DMS114 treated with DMSO at 0.1 percent for 48 hours (cell line): Measurements from ENCODE around the gene S100B.

Experiments used
- DNase-seq: peaks from one replicate; lab custom pipeline; 2025; ENCODE audit not compliant: unreplicated experiment; lab: John Stamatoyannopoulos, UW

Gene S100B

DNA sequence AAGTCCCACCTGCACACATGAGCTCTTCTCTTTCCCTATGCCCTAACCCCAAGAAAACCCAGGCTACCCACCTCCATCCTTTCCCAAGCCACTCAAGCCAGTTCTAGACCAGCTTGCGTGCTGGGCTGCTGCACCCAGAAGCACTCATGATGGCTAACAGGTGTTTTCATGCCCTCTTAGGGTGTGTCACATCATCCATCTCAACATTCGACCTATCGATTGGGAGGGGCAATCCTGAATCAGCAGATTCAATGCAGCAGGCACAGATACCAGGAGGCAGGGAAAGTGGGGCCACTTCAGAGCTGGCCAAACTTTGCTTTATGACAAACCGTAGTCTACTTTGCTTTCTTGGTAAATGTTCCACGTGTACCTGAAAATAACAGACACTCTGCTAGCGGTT, 24.0 kb upstream of the S100B start:
- DNase-seq: no peak

DNA sequence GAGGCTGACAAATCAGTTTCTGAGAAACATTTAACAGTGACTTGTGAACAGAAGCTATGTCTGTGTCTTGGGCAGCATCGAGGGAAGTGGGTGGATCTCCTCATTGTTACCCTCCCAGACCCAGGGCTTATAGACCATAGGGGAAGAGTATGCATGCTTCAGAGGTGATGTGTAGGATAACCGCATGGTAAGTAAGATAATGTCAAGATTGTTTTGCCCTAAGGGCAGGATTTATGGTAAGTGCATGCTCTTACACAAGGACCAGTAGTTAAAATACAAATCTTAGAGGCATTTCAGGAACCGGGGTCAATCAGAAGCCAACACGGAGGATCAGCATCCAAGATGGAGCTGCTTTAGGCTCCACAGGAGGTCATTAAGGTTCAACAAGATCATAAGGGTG, 22.8 kb upstream of the S100B start:
- DNase-seq: no peak

DNA sequence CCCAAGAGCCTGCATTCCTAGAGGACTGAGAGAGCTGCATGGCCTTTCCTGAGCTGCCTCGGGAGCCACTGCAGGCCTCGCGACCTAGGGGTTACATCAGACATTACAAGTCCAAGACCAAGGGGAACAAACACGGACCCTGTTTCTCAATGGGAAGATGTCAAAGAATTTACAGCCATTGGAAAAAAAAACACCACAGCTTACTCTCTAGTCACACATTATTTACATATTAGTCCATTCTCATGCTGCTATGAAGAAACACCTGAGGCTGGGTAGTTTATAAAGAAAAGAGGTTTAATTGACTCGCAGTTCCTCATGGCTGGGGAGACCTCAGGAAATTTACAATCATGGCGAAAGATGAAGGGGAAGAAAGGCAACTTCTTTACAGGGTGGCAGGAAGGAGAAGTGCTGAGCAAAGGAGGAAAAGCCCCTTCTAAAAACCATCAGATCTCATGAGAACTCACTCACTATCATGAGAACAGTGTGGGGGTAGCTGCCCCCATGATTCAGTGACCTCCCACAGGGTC, 22.2 kb upstream of the S100B start:
- DNase-seq: no peak

DNA sequence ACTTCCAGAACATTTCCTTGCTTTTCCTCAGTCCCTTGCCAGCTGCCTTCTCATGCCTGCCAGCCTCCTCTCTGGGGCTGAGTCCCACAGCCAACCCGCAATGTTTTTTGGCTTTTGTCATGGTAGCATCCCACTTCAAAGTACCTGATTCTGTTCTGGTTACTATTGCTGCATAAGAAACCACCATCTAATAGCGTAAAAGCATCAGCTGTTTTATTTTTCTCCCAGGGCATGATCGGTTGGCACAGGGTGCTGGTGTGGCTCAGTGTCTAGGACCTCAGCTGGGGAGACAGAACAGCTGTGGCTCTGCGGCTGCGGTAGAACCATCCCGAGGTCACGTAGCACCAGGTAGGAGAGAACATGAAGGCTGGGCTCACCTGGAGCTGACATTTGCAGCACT, 21.7 kb upstream of the S100B start:
- no peak for DNase-seq

DNA sequence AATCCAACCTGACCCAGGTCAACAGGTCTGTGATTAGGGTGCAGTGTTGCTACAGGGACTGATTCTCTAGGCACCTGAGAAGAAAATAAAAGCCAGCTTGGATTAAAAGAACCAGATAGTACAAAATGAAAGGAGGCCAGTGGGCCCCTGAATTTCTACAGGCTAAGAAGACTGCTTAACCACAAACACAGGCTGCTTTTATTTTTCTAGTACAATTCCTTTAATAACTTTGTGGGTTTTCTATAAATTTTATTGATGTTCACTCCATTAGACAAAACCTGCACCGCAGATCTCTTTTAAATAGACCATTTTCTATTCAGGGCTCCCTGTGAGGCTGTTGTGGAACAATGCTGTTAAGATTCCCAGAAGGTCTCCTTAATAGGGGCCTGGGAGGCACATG, 20.9 kb upstream of the S100B start:
- no peak for DNase-seq

DNA sequence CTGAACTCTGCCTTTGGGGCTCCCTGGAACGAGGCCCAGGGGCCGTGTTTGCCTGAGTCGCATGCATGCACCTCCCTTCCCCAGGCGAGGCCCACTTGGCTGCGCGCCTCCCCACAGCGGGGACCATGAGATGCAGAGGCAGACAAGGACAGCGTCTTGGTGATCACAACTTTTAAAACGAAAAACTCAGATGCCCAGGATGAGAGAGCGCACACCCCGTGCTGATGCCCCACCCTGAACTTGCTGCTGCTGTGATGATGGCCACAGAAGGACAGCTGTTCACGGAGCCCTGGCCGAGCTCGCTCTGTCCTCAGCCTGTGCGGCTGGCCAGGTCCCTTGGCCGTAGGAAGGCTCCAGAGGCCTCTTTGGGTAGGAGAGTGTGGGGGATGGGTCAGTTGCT, 19.2 kb upstream of the S100B start:
- DNase-seq: no peak

DNA sequence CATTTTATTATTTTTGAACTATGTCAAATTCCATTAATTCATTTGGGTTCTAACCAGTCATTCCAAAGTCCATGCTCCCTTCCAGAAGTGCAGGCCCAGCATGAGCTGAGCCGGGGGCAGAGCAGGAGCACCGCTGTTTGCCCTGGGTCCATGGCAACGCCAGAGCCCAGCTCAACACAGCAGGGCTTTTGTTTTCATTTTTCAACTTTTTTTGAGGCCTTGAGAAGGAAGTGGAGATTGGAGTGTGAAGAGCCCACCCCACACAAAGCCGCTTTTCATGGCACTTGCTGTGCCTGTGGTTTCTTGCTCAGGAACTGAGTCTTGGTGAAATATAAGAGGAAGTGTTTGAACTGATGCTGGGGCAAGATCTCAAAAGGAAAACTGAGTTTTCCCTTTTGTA, 17.3 kb upstream of the S100B start:
- DNase-seq: no peak

DNA sequence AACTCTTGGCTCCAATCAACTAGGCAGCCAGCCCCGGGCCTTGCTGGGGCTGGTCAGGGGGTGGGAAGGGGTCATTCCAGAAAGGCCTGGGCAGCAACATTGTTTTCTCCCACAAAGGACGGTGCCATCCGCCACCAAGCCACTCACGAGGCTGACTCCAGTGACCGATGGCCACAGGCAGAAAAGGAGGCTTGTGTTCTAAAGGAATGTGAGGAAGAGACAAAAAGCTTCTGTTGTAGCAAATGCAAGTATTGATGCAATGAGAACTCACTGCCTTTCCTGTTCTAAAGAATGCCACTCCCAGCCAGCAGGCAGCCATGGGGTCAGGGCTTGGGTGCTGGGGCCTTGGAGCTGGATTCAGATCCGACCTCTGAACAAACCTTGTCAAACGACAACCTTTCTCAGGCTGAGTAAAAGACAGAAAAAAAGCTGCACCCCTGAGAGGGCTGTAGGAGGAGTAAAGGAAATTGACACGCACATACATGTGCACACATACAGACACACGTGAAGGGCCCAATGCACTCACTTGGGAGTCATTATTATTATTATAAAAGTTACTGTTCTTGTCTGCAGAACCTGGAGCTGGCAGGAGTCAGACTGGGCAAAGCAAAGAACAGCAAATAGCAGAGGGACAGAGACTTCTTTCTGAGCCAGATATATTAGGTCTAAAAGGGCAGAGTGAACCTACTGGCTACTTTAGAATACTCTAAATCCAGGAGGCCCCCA, 16.7 kb upstream of the S100B start:
- no peak for DNase-seq

DNA sequence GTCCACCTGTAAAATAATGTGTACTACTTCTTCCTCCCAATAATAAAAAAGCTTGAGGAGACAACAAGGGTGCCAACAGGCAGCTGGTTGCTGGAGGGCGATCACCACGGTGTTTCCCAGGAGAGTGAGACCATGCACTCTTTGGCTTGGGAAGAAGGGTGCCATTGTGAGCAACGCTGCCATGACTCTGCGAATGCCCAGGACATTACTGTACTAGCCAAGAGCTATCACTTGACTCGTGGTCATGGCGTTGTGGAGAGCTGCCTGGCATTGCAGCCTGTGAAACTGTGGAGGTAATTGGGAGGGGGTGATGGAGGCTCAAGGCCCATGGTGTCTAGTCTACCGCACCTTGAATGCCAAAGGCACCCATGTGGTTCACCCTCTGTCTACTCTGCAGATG, 16.0 kb upstream of the S100B start:
- DNase-seq: no peak

DNA sequence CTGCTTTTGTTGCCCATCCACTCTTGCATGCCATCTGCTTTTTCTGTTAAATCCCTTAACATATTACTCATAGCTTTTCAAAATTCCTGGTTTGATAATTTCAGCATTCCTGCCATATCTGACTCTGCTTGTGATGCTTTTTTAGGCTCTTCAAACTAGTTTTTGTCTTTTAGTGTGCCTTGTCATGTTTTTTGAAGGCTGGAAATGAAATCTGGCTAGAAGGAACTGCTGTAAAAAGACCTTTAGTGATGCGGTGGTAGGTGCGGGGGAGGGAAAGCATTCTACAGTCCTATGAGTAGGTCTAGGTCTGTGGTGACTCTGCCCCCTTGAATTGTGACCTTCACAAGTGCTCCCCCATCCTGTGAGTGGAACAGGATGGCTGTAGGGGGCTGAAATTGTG, 15.0 kb upstream of the S100B start:
- DNase-seq: no peak

DNA sequence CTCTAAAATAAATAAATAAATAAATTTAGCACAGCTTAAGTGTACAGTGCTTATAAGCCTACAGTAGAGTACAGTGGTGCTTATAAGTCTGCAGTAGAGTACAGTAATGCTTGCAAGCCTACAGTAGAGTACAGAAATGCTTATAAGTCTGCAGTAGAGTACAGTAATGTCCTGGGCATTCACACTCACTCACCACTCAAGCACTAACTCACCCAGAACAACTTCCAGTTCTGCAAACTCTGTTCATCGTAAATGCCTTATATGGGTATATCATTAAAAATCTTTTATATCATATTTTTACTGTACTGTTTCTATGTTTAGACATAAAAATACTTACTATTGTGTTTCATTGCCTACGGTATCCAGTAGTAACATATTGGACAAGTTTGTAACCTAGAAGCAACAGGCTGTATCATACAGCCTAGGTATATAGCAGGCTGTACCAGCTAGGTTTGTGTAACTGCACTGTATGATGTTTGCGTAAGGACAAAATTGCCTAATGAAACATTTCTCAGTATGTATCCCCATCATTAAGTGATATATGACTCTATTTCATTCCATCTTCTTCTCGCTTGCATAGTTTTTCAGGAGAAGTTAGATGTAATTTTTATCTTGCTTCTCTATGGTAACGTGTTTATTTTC, 14.0 kb upstream of the S100B start:
- DNase-seq: no peak

DNA sequence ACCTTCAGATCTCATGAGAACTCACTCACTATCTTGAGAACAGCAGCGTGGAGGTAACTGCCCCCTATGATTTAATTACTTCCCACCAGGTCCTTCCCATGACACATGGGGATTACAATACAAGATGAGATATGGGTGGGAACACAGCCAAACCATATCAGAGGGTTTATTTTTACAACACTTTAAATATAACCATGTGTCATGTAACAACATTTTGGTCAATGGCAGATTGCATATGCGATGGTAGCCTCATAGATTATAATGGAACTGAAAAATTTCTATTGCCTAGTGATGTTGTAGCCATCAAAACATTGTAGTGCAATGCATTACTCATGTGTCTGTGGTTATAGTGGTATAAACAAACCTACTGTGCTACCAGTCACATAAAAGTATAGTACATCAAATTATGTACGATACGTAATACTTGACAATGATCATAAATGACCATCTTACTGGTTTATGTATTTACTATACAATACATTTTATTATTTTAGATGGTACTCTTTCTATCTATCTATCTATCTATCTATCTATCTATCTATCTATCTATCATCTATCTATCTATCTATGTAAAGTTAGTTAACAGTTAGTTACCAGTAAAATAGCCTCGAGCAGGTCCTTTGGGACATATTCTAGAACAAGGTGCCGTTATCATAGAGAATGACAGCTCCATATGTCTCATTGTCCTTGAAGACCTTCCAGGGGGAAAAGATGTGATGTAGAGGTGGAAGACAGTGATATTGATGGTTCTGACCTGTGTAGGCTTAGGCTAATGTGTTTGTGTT, 12.6 kb upstream of the S100B start:
- DNase-seq: no peak

DNA sequence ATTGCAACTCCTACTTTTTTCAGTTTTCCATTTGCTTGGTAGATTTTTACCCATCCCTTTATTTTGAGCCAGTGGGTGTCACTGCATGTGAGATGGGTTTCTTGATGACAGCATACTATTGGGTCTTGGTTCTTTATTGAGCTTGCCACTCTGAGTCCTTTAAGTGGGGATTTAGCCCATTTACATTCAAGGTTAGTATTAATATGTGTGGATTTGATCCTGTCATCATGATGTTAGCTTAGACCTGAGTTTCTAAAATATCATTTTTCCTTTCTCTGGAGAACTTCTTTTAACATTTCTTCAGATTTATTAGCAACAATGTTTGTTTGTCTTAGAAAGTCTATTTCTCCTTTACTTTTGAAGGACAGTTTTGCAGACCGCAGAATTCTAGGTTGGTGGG, 11.8 kb upstream of the S100B start:
- DNase-seq: no peak

DNA sequence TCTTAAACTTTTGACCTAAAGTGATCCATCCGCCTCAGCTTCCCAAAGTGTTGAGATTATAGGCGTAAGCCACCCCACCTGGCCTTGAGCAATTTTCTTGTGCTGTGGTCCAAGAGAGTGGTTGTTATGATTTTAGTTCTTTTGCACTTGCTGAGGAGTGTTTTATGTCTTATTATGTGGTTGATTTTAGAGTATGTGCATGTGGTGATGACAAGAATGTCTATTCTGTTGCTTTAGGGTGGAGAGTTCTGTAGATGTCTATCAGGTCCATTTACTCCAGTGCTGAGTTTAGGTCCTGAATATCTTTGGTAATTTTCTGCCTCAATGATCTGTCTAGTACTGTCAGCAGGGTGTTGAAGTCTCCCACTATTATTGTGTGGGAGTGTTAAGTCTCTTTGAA, 11.2 kb upstream of the S100B start:
- DNase-seq: no peak

DNA sequence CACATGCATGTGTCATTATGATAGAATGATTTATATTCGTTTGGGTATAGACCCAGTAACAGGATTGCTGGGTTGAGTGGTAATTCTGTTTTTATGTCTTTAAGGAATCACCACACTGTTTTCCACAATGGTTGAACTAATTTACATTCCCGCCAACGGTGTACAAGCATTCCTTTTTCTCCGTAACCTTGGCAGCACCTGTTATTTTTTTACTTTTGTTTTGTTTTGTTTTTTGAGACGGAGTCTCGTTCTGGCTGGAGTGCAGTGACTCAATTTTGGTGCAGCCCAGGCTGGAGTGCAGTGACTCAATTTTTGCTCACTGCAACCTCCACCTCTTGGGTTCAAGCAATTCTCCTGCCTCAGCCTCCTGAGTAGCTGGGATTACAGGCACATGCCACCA, 8.5 kb upstream of the S100B start:
- no peak for DNase-seq

DNA sequence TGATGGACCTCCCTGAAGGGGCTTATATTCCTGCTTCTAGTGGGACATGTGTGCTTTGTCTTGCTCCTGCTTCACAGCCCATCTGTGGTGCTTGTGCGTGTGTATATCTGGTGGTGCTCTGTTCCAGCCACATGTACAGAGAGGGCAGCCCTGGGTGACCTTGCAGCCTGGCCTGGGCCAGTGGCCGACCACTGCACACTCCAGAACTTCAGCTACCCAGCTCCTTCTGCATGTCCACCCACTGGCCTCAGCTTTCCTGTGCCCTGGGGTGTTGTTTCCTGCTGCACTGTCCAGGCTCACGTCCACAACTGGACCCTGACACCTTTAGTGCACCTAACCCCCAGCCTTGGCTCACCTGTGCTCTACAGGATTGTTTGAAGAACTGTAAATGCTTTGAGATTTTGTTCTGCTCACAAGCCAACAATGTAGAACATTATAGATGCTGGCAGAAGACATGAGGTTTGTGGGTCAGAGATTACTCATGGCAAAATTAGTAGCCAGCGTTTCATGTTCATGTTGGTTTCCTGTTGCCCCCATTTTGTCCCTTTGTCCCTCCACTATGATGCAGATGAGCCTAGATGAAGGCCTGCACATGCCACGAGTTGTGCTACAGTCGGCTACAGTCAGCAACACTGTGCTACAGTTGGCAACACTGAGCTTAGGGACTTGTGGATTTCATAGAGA, 5.3 kb upstream of the S100B start:
- DNase-seq: no peak

DNA sequence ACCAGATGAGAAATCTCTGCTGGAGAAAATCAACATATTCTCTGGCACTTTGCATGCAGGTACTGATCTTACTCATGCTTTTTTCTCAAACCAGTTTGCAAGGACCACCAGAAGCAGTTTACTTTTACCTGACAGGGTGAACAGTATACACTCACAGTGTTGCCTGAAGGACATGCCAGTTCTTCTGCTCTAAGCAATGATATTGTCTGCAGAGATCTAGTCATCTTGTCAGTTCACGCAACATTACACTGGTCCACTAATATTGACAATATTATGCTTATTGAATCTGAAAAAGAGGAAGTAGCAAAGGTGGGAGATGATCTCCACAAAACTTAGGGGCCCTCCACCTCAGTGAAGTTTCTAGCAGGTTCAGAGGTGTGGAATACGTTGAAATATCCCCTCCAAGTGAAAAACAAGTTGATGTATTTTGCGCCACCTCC, 3.8 kb upstream of the S100B start:
- DNase-seq: no peak

DNA sequence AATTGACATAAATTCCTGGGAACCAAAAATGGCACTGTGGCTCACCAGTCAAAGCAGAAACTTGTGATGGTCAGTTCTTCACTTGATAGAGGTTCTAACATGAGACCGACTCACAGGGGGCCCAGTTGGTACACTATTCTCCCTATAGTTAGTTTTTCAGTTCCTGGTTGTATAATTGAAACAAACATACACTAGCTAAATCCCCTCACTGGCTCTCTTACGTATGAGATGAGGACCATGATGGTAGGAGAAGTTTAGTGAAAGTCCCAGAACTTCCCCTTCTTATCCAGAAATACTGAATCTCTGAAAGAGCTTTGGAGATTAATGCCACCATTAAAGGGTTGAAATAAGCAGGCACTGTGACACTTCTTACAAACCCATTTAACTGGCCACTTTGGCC, 2.8 kb upstream of the S100B start:
- DNase-seq: no peak

DNA sequence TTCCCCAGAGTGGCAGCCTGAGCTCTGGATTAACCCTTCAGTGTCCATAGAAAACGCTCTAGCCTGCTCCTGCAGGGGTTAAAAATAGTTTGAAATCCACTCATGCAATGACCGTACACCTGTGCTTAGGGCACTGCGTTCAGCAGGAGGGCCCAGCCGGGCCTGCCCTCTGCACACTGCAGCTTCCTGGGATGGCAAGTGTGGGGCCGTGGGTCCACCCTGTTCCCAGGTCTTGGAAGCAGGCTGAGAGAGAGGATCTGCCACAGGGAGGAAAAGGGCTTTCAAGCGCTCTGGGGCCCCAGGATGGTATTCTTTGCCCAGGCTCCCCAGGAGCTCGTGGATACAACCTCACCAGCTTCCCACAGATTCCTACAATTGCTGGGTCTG, 1.5 kb upstream of the S100B start:
- DNase-seq: no peak

DNA sequence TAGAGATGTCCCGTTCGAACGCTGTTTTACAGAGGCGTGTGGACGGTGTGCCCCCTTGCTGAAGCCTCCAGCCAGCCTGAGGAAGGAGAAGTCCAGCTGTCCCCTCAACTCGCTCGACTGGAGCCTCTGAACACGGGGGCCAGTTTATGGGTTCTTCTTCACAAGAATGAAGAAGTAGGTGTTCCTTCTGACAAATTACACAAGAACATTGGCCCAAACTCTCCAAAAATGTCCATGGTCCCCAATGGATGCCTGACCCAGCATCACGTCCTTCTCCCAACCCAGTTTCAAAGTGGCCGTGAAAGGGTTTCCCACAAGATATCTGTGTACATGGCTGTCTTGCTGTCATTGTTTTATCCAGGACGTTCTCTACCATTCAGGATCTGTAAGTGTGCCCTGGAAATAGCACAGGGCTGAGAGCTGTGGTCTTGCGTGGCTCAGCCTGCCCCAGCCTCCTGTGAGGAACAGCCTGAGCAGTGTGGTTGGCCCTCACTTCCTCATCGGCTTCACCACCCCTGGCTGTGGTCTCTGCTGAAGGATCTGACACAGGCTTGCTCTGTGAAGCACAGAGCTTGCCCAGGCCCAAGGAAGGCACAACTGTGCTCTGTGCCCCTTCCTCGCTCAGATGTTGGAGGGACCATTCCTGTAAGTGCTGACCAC, 1.0 kb upstream of the S100B start:
- no peak for DNase-seq
